OCI-LY7 (cell line): ENCODE data around the gene NHLRC1.

Source experiments
- EZH2phosphoT487 ChIP-seq: fragments of 200-600 bp; sonication (generic); IDR thresholded peaks from 2 replicates; pipeline ENCODE4 v1.6.1; 2018; ENCODE audit warnings: low read depth, borderline replicate concordance, mild to moderate bottlenecking, mixed run types, antibody characterized with exemption, low read length, moderate library complexity, mixed read lengths
- TF ChIP-seq, protein P1 (sequence below): fragments of 200-600 bp; sonication (generic); conservative IDR thresholded peaks from 2 replicates; pipeline ENCODE4 v1.5.1; 2014; ENCODE audit warnings: mild to moderate bottlenecking, antibody characterized with exemption, low read length, moderate library complexity, mixed read lengths

DNA sequence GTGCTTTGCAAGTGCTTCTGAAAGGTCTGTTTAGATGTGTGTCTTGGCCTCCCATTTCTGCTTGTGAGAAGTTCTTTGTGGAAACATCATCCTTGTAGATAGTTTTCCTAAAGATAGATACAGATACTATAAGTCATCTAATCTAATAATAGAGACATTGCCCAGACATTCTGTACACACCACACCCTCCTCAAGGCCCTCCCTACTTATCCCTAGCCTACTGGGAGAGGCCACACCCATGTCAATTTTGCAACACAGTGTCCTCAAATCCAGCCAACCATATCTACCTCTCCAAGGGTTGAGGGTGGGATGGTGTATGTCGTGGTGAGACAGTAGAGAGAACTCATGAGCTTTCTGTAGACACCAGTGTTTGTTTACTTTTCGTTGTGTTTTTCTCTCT lies 39.0 kb upstream of the NHLRC1 start:
- TF ChIP-seq, protein P1, sequence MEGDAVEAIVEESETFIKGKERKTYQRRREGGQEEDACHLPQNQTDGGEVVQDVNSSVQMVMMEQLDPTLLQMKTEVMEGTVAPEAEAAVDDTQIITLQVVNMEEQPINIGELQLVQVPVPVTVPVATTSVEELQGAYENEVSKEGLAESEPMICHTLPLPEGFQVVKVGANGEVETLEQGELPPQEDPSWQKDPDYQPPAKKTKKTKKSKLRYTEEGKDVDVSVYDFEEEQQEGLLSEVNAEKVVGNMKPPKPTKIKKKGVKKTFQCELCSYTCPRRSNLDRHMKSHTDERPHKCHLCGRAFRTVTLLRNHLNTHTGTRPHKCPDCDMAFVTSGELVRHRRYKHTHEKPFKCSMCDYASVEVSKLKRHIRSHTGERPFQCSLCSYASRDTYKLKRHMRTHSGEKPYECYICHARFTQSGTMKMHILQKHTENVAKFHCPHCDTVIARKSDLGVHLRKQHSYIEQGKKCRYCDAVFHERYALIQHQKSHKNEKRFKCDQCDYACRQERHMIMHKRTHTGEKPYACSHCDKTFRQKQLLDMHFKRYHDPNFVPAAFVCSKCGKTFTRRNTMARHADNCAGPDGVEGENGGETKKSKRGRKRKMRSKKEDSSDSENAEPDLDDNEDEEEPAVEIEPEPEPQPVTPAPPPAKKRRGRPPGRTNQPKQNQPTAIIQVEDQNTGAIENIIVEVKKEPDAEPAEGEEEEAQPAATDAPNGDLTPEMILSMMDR = no peak
- no peak for TF ChIP-seq EZH2phosphoT487
